Endothelial cell of umbilical vein (primary cell): ENCODE results near the gene EFCC1. TPM values are rescaled to one million over a fixed set of nuclear protein-coding genes. Genes with fewer than 3 reads are reported as not detected.

Experiments
- BruUV-seq: library from RNA; stranded (reverse); fragments of 400-500 nt; replicated peaks from 2 replicates; lab custom pipeline; 2021; lab: Mats Ljungman, UMichigan
- CTCF ChIA-PET: fragments of 300-600, 350-600 bp; sonication (Branson Sonifier 250); formaldehyde crosslinking; loops from one replicate; lab custom pipeline; 2021; ENCODE audit warnings: antibody characterized with exemption, inconsistent platforms; lab: Charles Lee
- POLR2A ChIA-PET: fragments of 300-600, 350-600 bp; sonication (Branson Sonifier 250); formaldehyde crosslinking; loops from one replicate; lab custom pipeline; 2021; ENCODE audit warnings: antibody characterized with exemption, inconsistent platforms; lab: Charles Lee
- DNase-seq: peaks from one replicate; pipeline ENCODE4 v3.0.0-alpha.2; 2011; ENCODE audit warnings: low read depth, low spot score
- FAIRE-seq: peaks from 2 replicates; lab custom pipeline; 2011; peaks lifted over from hg19 to GRCh38; lab: Jason Lieb, UNC
- H2AFZ ChIP-seq: 2 replicates; pipeline ENCODE4 v1.6.0; 2012; ENCODE audit warnings: low read depth, low read length, control low read depth, inconsistent platforms
- H3K27ac ChIP-seq: 2 replicates; pipeline ENCODE4 v1.5.1; 2011; ENCODE audit warnings: low read depth, mild to moderate bottlenecking, control low read depth, low read length, moderate library complexity; ENCODE audit not compliant: insufficient read depth
- H3K27me3 ChIP-seq, 2 experiments: 2 replicates each; pipeline versions ENCODE4 v1.6.0 to v1.6.1; 2011; ENCODE audit warnings: low read length in 2 of 2, mixed read lengths in 1 of 2; ENCODE audit not compliant: control insufficient read depth in 2 of 2, insufficient read depth in 2 of 2
- H3K36me3 ChIP-seq, 2 experiments: 2 replicates in 1 of 2; 3 replicates in 1 of 2; pipeline ENCODE4 v1.5.1; 2011; ENCODE audit warnings: low read length in 2 of 2, mild to moderate bottlenecking in 1 of 2, moderate library complexity in 1 of 2; ENCODE audit not compliant: control insufficient read depth in 2 of 2, insufficient read depth in 2 of 2; ENCODE audit errors: extremely low read depth in 1 of 2
- H3K4me1 ChIP-seq: 3 replicates; pipeline ENCODE4 v1.5.1; 2011; ENCODE audit warnings: mild to moderate bottlenecking, low read length; ENCODE audit not compliant: control insufficient read depth, insufficient read depth; ENCODE audit errors: extremely low read depth
- H3K4me2 ChIP-seq: 2 replicates; pipeline ENCODE4 v1.6.1; 2011; ENCODE audit warnings: low read length, control low read depth, mixed read lengths; ENCODE audit not compliant: insufficient read depth
- H3K4me3 ChIP-seq, 3 experiments: fragments of 200-600 bp in 1 of 3; sonication (generic), shearing (Covaris generic) in 1 of 3; replicated peaks in 1 of 3; 2 replicates each; pipeline ENCODE4 v1.5.1; 2011 to 2016; ENCODE audit warnings: control low read depth in 3 of 3, low read length in 3 of 3, mild to moderate bottlenecking in 2 of 3, inconsistent platforms in 1 of 3, low read depth in 1 of 3, moderate library complexity in 1 of 3; ENCODE audit not compliant: insufficient read depth in 1 of 3
- H3K79me2 ChIP-seq: 2 replicates; pipeline ENCODE4 v1.6.0; 2012; ENCODE audit warnings: low read length, inconsistent platforms; ENCODE audit not compliant: control insufficient read depth, insufficient read depth
- H3K9ac ChIP-seq: replicated peaks from 2 replicates; pipeline ENCODE3; 2011; ENCODE audit warnings: low read length, control low read depth; ENCODE audit not compliant: insufficient read depth; ENCODE audit errors: extremely low read depth
- H3K9me1 ChIP-seq: replicated peaks from 3 replicates; pipeline ENCODE4 v1.6.0; 2011; ENCODE audit warnings: mild to moderate bottlenecking, low read length; ENCODE audit not compliant: control insufficient read depth, insufficient read depth; ENCODE audit errors: extremely low read depth
- H3K9me3 ChIP-seq: replicated peaks from 2 replicates; pipeline ENCODE4 v1.5.1; 2012; ENCODE audit warnings: low read length, inconsistent platforms; ENCODE audit not compliant: control insufficient read depth, insufficient read depth
- H4K20me1 ChIP-seq: replicated peaks from 2 replicates; pipeline ENCODE3; 2011; ENCODE audit warnings: mild to moderate bottlenecking, low read length; ENCODE audit not compliant: control insufficient read depth, insufficient read depth; ENCODE audit errors: extremely low read depth
- EZH2 ChIP-seq: IDR thresholded peaks from 2 replicates; pipeline ENCODE4 v1.6.1; 2012; ENCODE audit warnings: borderline replicate concordance, low read depth, mild to moderate bottlenecking, moderate library complexity, low read length, inconsistent platforms; ENCODE audit not compliant: severe bottlenecking
- JUN ChIP-seq: IDR thresholded peaks from 2 replicates; pipeline ENCODE4 v1.6.1; 2011; ENCODE audit warnings: borderline replicate concordance, low read depth; ENCODE audit not compliant: insufficient read length, insufficient read depth
- POLR2A ChIP-seq: IDR thresholded peaks from 2 replicates; pipeline ENCODE4 v1.6.1; 2012; ENCODE audit warnings: low read depth, mild to moderate bottlenecking, control low read depth, low read length
- dilution Hi-C: fragments of 300-500 bp; cut with MboI; formaldehyde crosslinking; loops from one replicate; pipeline ENCODE4 v1.15.0; 2019; ENCODE audit warnings: low sequenced_read_pairs; ENCODE audit not compliant: extremely low pct_ligation_motif_present
- intact Hi-C: fragments of 100-400 bp; cut with micrococcal nuclease; formaldehyde crosslinking; loops from one replicate; pipeline ENCODE4 v1.10.0; 2022
- polyA plus RNA-seq, 4 experiments: library from polyadenylated mRNA; depleted of rRNA in 3 of 4; stranded (reverse) in 3 of 4; unstranded in 1 of 4; fragments of >200 nt; gene quantifications; 2 replicates each; pipeline versions ENCODE4 v1.2.1 to v1.2.3, GENCODE V29; 2011 to 2012; ENCODE audit warnings: missing spikeins in 1 of 4
- total RNA-seq: library from RNA; stranded (reverse); gene quantifications from 2 replicates; pipeline ENCODE4 v1.2.3, GENCODE V29; 2021

Gene EFCC1
- total and polyA plus RNA-seq, 2 donors (not counting 3 experiments of a cell fraction or from before 2014, with no cell fraction given): 0.73 to 1.3 TPM

GRCh38 chr3:129001806-129002572 lies 885 bp downstream of the EFCC1 start:
- BruUV-seq: no TSS peak
- no peak for FAIRE-seq
- no peaks in the 10 kb centered on the region for H4K20me1 ChIP-seq
- POLR2A ChIA-PET: no interaction called here
- TF ChIP-seq EZH2: peak; percentile 78
- TF ChIP-seq POLR2A: no peak
- CTCF ChIA-PET: interaction anchor here (1.3 to 1.6 kb wide), 2 partner anchors 8 to 31 kb away, joined by 3 to 6 read pairs; partner anchors contain the start of gene CFAP92
- no peaks in the 10 kb centered on the region for H3K9me3 ChIP-seq
- H3K4me1 ChIP-seq: peaks cover 15% of the 10 kb centered on the region
- peak; percentile 37 for DNase-seq
- H3K27ac ChIP-seq: no peak overlapping the region
- no peaks in the 10 kb centered on the region for H3K9me1 ChIP-seq
- peak overlapping the region; percentile 32 for H3K4me2 ChIP-seq
- H3K4me3 ChIP-seq: peak overlapping the region in 2 of 3 experiments; percentile 4 to 45
- dilution Hi-C loops (no loop called here), intact Hi-C loops (loop anchor here (2.0 kb wide), 1 partner anchor 13 kb away; no protein-coding TSS in a partner anchor)
- no peak overlapping the region for H3K9ac ChIP-seq
- no peaks in the 10 kb centered on the region for H3K36me3 ChIP-seq
- peaks cover 26 to 52% of the 10 kb centered on the region in 2 experiments for H3K27me3 ChIP-seq
- peak overlapping the region; percentile 83 for H2AFZ ChIP-seq
- no peaks in the 10 kb centered on the region for H3K79me2 ChIP-seq

DNA sequence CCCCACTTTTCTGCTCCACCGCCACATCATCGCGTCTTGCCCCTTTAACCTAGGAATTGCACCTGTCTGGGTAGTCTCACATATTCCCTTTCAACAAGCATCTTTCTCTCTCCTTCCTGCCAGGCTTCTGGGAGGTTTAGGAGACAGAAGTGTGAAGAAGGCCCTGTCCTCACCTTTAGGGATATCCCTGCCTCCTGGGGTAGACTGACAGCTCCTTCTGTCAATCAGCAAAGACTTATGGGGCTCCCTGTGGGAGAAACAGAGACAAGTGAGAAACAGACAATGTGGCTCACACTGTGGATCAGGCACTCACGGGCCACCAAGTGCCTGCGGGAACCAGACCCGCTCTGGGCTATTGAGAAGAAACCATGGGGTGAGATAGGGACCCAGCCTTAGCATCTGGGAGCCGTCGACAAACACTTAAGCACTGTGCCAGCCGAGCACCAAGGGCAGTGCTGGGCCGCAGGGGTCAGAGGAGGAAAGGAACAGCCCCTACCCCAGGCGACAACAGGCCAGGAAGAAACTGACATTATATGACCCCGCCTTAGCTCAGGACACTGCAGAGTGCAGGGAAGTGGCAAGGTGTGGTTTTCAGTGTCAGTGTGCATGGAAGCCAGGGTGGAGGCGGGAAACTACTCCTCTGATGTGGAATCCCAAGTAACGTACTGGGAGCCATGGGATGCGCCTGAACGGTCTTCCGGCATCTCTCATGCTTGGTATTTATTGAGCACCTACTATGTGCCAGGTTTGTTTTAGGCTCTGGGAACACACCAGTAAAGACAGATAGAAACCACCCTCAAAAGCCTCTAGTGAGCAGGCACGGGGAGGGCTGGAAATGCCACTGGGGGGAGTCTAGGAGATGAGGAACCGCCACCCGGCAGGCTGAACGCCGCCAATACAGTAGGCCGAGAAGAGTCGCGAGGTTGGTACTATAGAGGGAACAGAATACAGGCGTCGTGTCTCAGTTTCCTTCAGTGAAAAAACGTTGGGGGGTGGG lies 1.8 kb downstream of the EFCC1 start:
- intact Hi-C loops (no loop called here), dilution Hi-C loops (no loop called here)
- Histone ChIP-seq H3K27me3 (peaks cover 26 to 48% of the 10 kb centered on the region in 2 experiments), H3K36me3 (no peaks in the 10 kb centered on the region), H3K4me3 (no peak overlapping the region), H3K4me1 (peaks cover 15% of the 10 kb centered on the region), H3K79me2 (no peaks in the 10 kb centered on the region), H3K9ac (no peak overlapping the region), H3K27ac (no peak overlapping the region), H2AFZ (no peak overlapping the region), H3K9me1 (no peaks in the 10 kb centered on the region), H3K4me2 (no peak overlapping the region), H4K20me1 (no peaks in the 10 kb centered on the region), H3K9me3 (no peaks in the 10 kb centered on the region)
- POLR2A ChIA-PET: no interaction called here
- no peak for TF ChIP-seq JUN
- no peak for TF ChIP-seq EZH2
- DNase-seq (no peak), FAIRE-seq (no peak)
- CTCF ChIA-PET: interaction anchor here (1.3 to 3.2 kb wide), 5 partner anchors 9 to 50 kb away, joined by 3 to 26 read pairs (median 13); partner anchors contain the start of gene CFAP92
- BruUV-seq: no TSS peak
